HEK293 (cell line): ENCODE data around the gene FRY.

Experiments used
- PBX3 ChIP-seq: sonication (generic); formaldehyde crosslinking; IDR thresholded peaks from 2 replicates; pipeline ENCODE4 v1.8.1; 2022; ENCODE audit warnings: mild to moderate bottlenecking, moderate library complexity, missing genetic modification reagents
- ZNF138 ChIP-seq: fragments of 450-650 bp; formaldehyde crosslinking; IDR thresholded peaks from 2 replicates; pipeline ENCODE4 v1.5.1; 2016; ENCODE audit warnings: missing biosample characterization, missing genetic modification characterization, borderline replicate concordance
- TF ChIP-seq, protein P1 (sequence below): fragments of 450-650 bp; formaldehyde crosslinking; IDR thresholded peaks from 2 replicates; pipeline ENCODE4 v1.5.1; 2016; ENCODE audit warnings: missing biosample characterization, missing genetic modification characterization

GRCh38 chr13:32001154-32001768 is 30.3 kb upstream of the FRY start:
- no peak for TF ChIP-seq PBX3 (CRISPR knock-in tag)
- no peak for TF ChIP-seq ZNF138 (tag by site-specific recombination)
- TF ChIP-seq, protein P1, sequence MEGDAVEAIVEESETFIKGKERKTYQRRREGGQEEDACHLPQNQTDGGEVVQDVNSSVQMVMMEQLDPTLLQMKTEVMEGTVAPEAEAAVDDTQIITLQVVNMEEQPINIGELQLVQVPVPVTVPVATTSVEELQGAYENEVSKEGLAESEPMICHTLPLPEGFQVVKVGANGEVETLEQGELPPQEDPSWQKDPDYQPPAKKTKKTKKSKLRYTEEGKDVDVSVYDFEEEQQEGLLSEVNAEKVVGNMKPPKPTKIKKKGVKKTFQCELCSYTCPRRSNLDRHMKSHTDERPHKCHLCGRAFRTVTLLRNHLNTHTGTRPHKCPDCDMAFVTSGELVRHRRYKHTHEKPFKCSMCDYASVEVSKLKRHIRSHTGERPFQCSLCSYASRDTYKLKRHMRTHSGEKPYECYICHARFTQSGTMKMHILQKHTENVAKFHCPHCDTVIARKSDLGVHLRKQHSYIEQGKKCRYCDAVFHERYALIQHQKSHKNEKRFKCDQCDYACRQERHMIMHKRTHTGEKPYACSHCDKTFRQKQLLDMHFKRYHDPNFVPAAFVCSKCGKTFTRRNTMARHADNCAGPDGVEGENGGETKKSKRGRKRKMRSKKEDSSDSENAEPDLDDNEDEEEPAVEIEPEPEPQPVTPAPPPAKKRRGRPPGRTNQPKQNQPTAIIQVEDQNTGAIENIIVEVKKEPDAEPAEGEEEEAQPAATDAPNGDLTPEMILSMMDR = no peak
